Breast epithelium (tissue), 4 donors: ENCODE measurements around the gene PRDX5. TPM values are rescaled to one million over a fixed set of nuclear protein-coding genes. Genes with fewer than 3 reads are reported as not detected.
"Not testable (repeated sequence)": the region's sequence is repeated elsewhere in the genome, so short reads cannot be mapped to it uniquely, and the experiment has no call there.

ENCODE experiments used
- DNase-seq, 2 donors: peaks; one replicate each; pipeline ENCODE4 v3.0.0-alpha.2; 2019; ENCODE audit warnings: low spot score in 2 of 2
- H3K27ac ChIP-seq, 2 donors: fragments of 200-600 bp; sonication (generic) in 1 of 2; one replicate each; pipeline ENCODE4 v1.5.1; 2016 to 2019; ENCODE audit warnings: mild to moderate bottlenecking in 1 of 2
- H3K27me3 ChIP-seq, 2 donors: fragments of 200-600 bp; sonication (generic) in 1 of 2; one replicate each; pipeline versions ENCODE4 v1.5.1 to v1.6.0; 2017 to 2019; ENCODE audit warnings: control low read depth in 1 of 2, mild to moderate bottlenecking in 1 of 2
- H3K36me3 ChIP-seq: fragments of 200-600 bp; one replicate; pipeline ENCODE4 v1.5.1; 2019
- H3K4me1 ChIP-seq, 2 donors: fragments of 200-600 bp; sonication (generic); one replicate each; pipeline ENCODE4 v1.5.1; 2016 to 2019; ENCODE audit warnings: control low read depth in 1 of 2
- H3K4me3 ChIP-seq, 3 donors: fragments of 200-600 bp; sonication (generic); 1 replicate in 2 of 3; 2 replicates in 1 of 3; pipeline ENCODE4 v1.5.1; 2016 to 2019; ENCODE audit warnings: mild to moderate bottlenecking in 3 of 3, moderate library complexity in 2 of 3
- H3K9me3 ChIP-seq, 2 donors: fragments of 200-600 bp; sonication (generic) in 1 of 2; one replicate each; pipeline ENCODE4 v1.5.1; 2016 to 2019; ENCODE audit warnings: control low read depth in 1 of 2
- CTCF ChIP-seq, 3 donors: fragments of 450-650 bp; IDR thresholded peaks; one replicate each; pipeline ENCODE4 v1.5.1; 2016 to 2017; ENCODE audit warnings: antibody characterized with exemption in 3 of 3, mild to moderate bottlenecking in 3 of 3, moderate library complexity in 3 of 3
- POLR2A ChIP-seq: fragments of 450-650 bp; IDR thresholded peaks from one replicate; pipeline ENCODE4 v1.6.1; 2016; ENCODE audit warnings: antibody characterized with exemption, mild to moderate bottlenecking, moderate library complexity
- POLR2AphosphoS5 ChIP-seq, 3 donors: sonication (generic); formaldehyde crosslinking; IDR thresholded peaks; one replicate each; pipeline ENCODE4 v1.6.1; 2017; ENCODE audit warnings: antibody characterized with exemption in 3 of 3
- intact Hi-C: fragments of 100-400 bp; cut with DNase I; formaldehyde crosslinking; loops from one replicate; pipeline ENCODE4 v1.15.1; 2023; ENCODE audit warnings: low total_unique reads
- total RNA-seq, 3 donors: library from RNA; depleted of rRNA; stranded (reverse); fragments of >200 nt; gene quantifications; one replicate each; pipeline ENCODE4 v1.1.0, GENCODE V29; 2016

Gene PRDX5
- total RNA-seq, 3 donors from 2014 or later, result 241 to 327 (median 262) TPM

DNA sequence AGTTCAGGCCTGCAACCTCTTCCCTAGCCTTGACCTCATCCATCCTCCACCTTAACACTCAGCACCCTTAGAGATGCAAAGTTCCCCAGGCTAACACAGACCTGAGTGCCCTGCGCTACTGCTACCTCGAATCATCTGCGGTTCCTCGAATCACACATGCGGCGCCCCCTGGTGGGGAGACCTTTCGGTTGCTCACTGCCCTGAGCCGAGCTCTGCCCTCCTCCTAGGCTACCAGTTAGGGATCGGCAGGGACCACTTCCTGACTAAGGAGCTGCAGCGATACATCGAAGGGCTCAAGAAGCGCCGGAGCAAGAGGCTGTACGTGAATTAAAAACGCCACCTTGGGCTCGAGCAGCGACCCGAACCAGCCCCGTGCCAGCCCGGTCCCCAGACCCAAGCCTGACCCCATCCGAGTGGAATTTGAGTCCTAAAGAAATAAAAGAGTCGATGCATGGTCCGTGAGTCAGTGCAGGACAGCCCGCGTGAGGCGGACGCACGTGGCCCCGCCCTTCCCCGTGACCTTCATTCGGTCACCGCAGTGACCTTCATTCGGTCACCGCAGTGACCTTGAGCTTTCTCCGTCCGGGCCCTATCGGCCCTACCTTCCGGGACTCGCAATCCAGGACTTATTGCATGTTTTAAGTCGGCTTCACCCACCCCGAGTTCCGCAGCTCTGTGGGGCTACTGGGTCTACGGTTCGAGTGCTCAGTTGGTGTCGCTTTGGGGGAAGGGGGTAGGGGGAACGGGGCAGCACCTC is 13.4 kb upstream of the PRDX5 start:
- H3K36me3 ChIP-seq, result no peaks in the 10 kb centered on the region
- intact Hi-C loops, result no loop called here
- TF ChIP-seq POLR2AphosphoS5 (IDR thresholded peaks at IDR 0.05) (peak in 2 of 3 donors; percentile 13 to 56), POLR2A (no peak), CTCF (IDR thresholded peaks at IDR 0.05) (peak; percentile 68 to 94 (median 89))
- H3K4me1 ChIP-seq, result peaks cover 15 to 23% of the 10 kb centered on the region in 2 donors
- H3K9me3 ChIP-seq, result no peaks in the 10 kb centered on the region
- peak; percentile 84 to 94 for DNase-seq
- H3K27me3 ChIP-seq, result peaks cover 0 to 14% of the 10 kb centered on the region in 2 donors
- peak overlapping the region; percentile 89 to 90 for H3K27ac ChIP-seq
- peak overlapping the region; percentile 62 to 75 (median 69) for H3K4me3 ChIP-seq

- Histone ChIP-seq H3K27ac (peak within 1 kb of the TSS; percentile 89 to 90), H3K36me3 (no peaks in the 10 kb centered on the region), H3K9me3 (no peaks in the 10 kb centered on the region), H3K27me3 (peaks cover 0 to 7% of the 10 kb centered on the region in 2 donors), H3K4me3 (peak within 1 kb of the TSS; percentile 62 to 75 (median 69)), H3K4me1 (peaks cover 9 to 16% of the 10 kb centered on the region in 2 donors)
- intact Hi-C loops, result no loop called here
- TF ChIP-seq CTCF (IDR thresholded peaks at IDR 0.05), result no peak
- no peak for TF ChIP-seq POLR2A
- TF ChIP-seq POLR2AphosphoS5 (IDR thresholded peaks at IDR 0.05), result peak in 1 of 3 donors; percentile 68
- DNase-seq, result peak; percentile 99 to 100
These were observed 12.7 kb upstream of the PRDX5 start, which contains the start of gene ESRRA for GRCh38 chr11:64305075-64305690. TSS of gene ESRRA (plus strand) at chr11:64305524. CDS start at chr11:64307180, 1,656 bp downstream.

DNA sequence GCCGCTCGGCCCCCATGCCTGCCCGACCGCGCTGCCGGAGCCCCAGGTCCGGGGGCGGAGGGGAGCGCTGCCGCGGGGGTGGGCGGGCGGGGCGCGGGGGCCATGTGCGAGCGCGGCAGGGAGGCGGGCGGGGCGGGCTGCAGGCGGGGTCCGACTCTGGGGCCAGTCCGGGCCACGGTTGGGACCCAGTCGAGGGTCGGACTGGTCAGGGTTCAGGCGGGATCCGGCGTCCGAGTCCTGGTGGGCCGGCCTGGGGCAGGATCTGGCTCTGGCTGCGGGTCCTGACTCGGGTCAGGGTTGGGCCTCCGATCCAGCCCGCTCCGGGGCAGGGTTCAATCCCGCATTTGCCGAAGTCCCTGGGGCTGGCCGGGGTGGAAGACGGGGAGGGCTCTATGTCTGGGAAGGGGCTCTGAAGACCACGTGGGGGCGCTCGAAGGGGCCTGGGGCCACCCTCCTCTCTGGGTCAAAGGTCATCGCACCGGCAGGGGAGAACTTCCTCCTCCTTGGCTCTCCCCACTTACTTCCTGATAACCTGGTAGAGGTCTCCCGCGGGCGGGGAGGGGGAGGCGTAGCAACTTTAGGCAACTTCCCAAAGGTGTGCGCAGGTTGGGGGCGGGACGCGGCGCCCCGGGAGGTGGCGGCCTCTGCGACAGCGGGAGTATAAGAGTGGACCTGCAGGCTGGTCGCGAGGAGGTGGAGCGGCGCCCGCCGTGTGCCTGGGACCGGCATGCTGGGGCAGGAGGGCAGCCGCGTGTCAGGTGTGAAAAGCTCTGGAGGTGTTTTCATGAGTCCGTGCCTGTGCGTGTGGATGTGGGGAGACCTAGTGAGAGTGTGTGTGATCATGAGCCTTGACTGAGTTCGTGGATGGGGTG is 12.0 kb upstream of the PRDX5 start:
- intact Hi-C loops, result no loop called here
- Histone ChIP-seq H3K4me1 (peaks cover 5 to 10% of the 10 kb centered on the region in 2 donors), H3K4me3 (peak overlapping the region; percentile 62 to 75 (median 69)), H3K27me3 (no peaks in the 10 kb centered on the region), H3K9me3 (no peaks in the 10 kb centered on the region), H3K36me3 (no peaks in the 10 kb centered on the region), H3K27ac (peak overlapping the region; percentile 89 to 90)
- TF ChIP-seq POLR2AphosphoS5 (IDR thresholded peaks at IDR 0.05) (peak in 1 of 3 donors; percentile 26), POLR2A (no peak)
- DNase-seq, result no peak

- Histone ChIP-seq H3K4me3 (peak overlapping the region; percentile 62 to 75 (median 69)), H3K27ac (peak overlapping the region; percentile 89 to 90), H3K36me3 (no peaks in the 10 kb centered on the region), H3K27me3 (no peaks in the 10 kb centered on the region), H3K9me3 (no peaks in the 10 kb centered on the region), H3K4me1 (peaks cover 5 to 10% of the 10 kb centered on the region in 2 donors)
- intact Hi-C loops, result no loop called here
- no peak for DNase-seq
- TF ChIP-seq CTCF (IDR thresholded peaks at IDR 0.05) (no peak), POLR2AphosphoS5 (IDR thresholded peaks at IDR 0.05) (no peak), POLR2A (no peak)
These were observed 11.4 kb upstream of the PRDX5 start for GRCh38 chr11:64306563-64306875.

DNA sequence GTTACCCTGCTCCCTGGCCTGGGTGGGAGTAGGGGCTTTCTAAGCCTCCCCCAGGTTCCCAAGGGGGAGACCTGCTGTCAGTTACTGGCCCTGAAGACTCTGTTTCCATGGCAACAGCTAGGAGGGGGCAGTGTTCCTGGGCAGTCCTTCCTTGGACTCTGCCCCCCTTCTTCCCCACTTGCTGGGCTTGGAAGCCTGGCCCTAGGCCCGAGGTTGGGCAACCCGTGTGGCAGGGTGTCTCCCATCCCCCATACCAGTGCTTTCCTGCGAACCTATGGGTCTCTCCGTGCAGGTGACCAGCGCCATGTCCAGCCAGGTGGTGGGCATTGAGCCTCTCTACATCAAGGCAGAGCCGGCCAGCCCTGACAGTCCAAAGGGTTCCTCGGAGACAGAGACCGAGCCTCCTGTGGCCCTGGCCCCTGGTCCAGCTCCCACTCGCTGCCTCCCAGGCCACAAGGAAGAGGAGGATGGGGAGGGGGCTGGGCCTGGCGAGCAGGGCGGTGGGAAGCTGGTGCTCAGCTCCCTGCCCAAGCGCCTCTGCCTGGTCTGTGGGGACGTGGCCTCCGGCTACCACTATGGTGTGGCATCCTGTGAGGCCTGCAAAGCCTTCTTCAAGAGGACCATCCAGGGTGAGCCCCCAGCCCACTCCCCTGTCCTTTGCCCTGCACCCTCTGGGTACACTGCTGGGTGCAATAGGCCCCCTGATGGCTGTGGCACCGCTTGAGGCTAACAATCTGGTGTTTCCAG is 10.9 kb upstream of the PRDX5 start:
- H3K4me1 ChIP-seq, result peaks cover 5 to 10% of the 10 kb centered on the region in 2 donors
- peak overlapping the region; percentile 89 to 90 for H3K27ac ChIP-seq
- H3K27me3 ChIP-seq, result no peaks in the 10 kb centered on the region
- no peaks in the 10 kb centered on the region for H3K9me3 ChIP-seq
- no peak for TF ChIP-seq CTCF (IDR thresholded peaks at IDR 0.05)
- no peak for TF ChIP-seq POLR2AphosphoS5 (IDR thresholded peaks at IDR 0.05)
- no peak for TF ChIP-seq POLR2A
- no peaks in the 10 kb centered on the region for H3K36me3 ChIP-seq
- intact Hi-C loops, result no loop called here
- no peak for DNase-seq
- peak overlapping the region; percentile 62 to 75 (median 69) for H3K4me3 ChIP-seq

DNA sequence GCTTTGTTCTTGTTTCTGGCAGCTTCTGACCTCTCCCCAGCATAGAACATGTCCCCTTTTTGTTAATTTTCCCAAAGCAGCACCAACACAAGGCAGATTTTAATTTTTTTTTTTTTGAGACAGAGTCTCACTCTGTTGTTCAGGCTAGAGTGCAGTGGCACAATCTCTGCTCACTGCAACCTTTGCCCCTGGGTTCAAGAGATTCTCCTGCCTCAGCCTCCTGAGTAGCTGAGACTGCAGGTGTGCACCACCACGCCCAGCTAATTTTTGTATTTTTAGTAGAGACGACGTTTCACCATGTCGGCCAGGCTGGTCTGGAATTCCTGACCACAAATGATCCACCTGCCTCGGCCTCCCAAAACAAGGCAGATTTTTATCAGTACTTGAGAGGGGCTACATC is 10.1 kb upstream of the PRDX5 start:
- H3K27ac ChIP-seq, result peak overlapping the region in 1 of 2 donors; percentile 90
- H3K4me1 ChIP-seq, DNase-seq, H3K36me3 ChIP-seq, H3K27me3 ChIP-seq, intact Hi-C loops, H3K4me3 ChIP-seq, H3K9me3 ChIP-seq: not testable (repeated sequence)
